PC-9 (cell line): ENCODE measurements around the gene PTGDR2. TPM values are rescaled to one million over a fixed set of nuclear protein-coding genes. Genes with fewer than 3 reads are reported as not detected.

Experiments
- BruUV-seq: library from RNA; stranded (reverse); fragments of 400-500 nt; replicated peaks from 2 replicates; lab custom pipeline; 2021; lab: Mats Ljungman, UMichigan
- CTCF ChIA-PET: fragments of 300-600 bp; sonication (Branson Sonifier 250); formaldehyde crosslinking; loops from one replicate; lab custom pipeline; 2022; ENCODE audit warnings: antibody characterized with exemption; lab: Charles Lee
- POLR2A ChIA-PET: fragments of 300-600 bp; sonication (Branson Sonifier 250); formaldehyde crosslinking; loops from one replicate; lab custom pipeline; 2022; ENCODE audit warnings: antibody characterized with exemption; ENCODE audit not compliant: unreplicated experiment; lab: Charles Lee
- DNase-seq, 2 experiments: peaks; one replicate each; pipeline versions ENCODE4 v3.0.0 to v3.0.0-alpha.2; 2015 to 2022; ENCODE audit warnings: mixed read lengths in 1 of 2
- H2AFZ ChIP-seq: fragments of 200-600 bp; sonication (generic); 2 replicates; pipeline ENCODE4 v1.8.1; 2017; ENCODE audit warnings: antibody characterized with exemption
- H3F3A ChIP-seq: fragments of 200-600 bp; sonication (generic); 2 replicates; pipeline ENCODE4 v1.8.1; 2017; ENCODE audit warnings: antibody characterized with exemption, mild to moderate bottlenecking, low read depth; ENCODE audit not compliant: insufficient read depth
- H3K27ac ChIP-seq: fragments of 200-600 bp; sonication (generic); 2 replicates; pipeline ENCODE4 v1.6.1; 2016; ENCODE audit warnings: mixed run types
- H3K27me3 ChIP-seq: fragments of 200-600 bp; sonication (generic); 2 replicates; pipeline ENCODE4 v1.6.1; 2016; ENCODE audit warnings: low read depth, mixed run types; ENCODE audit not compliant: insufficient read depth
- H3K36me3 ChIP-seq: fragments of 200-600 bp; sonication (generic); 2 replicates; pipeline ENCODE4 v1.6.1; 2016; ENCODE audit warnings: low read depth, mixed run types
- H3K4me1 ChIP-seq: fragments of 200-600 bp; sonication (generic); replicated peaks from 2 replicates; pipeline ENCODE4 v1.6.1; 2016; ENCODE audit warnings: mixed run types; ENCODE audit not compliant: insufficient read depth
- H3K4me2 ChIP-seq: fragments of 200-600 bp; sonication (generic); 2 replicates; pipeline ENCODE4 v1.6.1; 2017; ENCODE audit warnings: mixed run types
- H3K4me3 ChIP-seq: fragments of 200-600 bp; sonication (generic); 2 replicates; pipeline ENCODE4 v1.6.1; 2016; ENCODE audit warnings: mixed run types
- H3K79me2 ChIP-seq: fragments of 200-600 bp; sonication (generic); 2 replicates; pipeline ENCODE4 v1.6.1; 2017; ENCODE audit warnings: low read depth, mixed run types
- H3K9me2 ChIP-seq: fragments of 200-600 bp; sonication (generic); 2 replicates; pipeline ENCODE4 v1.8.1; 2017; ENCODE audit warnings: mild to moderate bottlenecking; ENCODE audit not compliant: insufficient read depth
- H3K9me3 ChIP-seq: fragments of 200-600 bp; sonication (generic); 2 replicates; pipeline ENCODE4 v1.8.1; 2016; ENCODE audit warnings: low read depth; ENCODE audit not compliant: insufficient read depth
- H4K20me1 ChIP-seq: fragments of 200-600 bp; sonication (generic); 2 replicates; pipeline ENCODE4 v1.8.1; 2017; ENCODE audit not compliant: insufficient read depth
- CTCF ChIP-seq: fragments of 200-600 bp; sonication (generic); conservative IDR thresholded peaks from 2 replicates; pipeline ENCODE4 v1.6.1; 2017; ENCODE audit warnings: mixed run types, antibody characterized with exemption, mild to moderate bottlenecking, moderate library complexity
- EZH2 ChIP-seq: fragments of 200-600 bp; sonication (generic); IDR thresholded peaks from 2 replicates; pipeline ENCODE4 v1.8.0; 2017; ENCODE audit warnings: antibody characterized with exemption, low read depth
- intact Hi-C: fragments of 100-400 bp; cut with micrococcal nuclease; formaldehyde crosslinking; loops from one replicate; pipeline ENCODE4 v1.10.0; 2022; ENCODE audit not compliant: unreplicated experiment
- total RNA-seq: library from RNA; stranded (reverse); gene quantifications from 2 replicates; pipeline ENCODE4 v1.2.3, GENCODE V29; 2021

Gene PTGDR2
- total RNA-seq, 1 experiment from 2014 or later, result not detected

- 0 out of 2 replicates have a peak, but pooled peaks cover 12% of the 10 kb centered on the region for H3K4me1 ChIP-seq
- no peaks in the 10 kb centered on the region for H3K9me2 ChIP-seq
- BruUV-seq, result no TSS peak
- POLR2A ChIA-PET, result no interaction called here
- TF ChIP-seq EZH2 (no peak), CTCF (no peak)
- no peak for DNase-seq
- H4K20me1 ChIP-seq, result no peaks in the 10 kb centered on the region
- no peak overlapping the region for H2AFZ ChIP-seq
- CTCF ChIA-PET, result no interaction called here
- no peaks in the 10 kb centered on the region for H3F3A ChIP-seq
- no peaks in the 10 kb centered on the region for H3K36me3 ChIP-seq
- no peaks in the 10 kb centered on the region for H3K9me3 ChIP-seq
- no peak overlapping the region for H3K4me3 ChIP-seq
- no peak overlapping the region for H3K4me2 ChIP-seq
- no peaks in the 10 kb centered on the region for H3K79me2 ChIP-seq
- intact Hi-C loops, result no loop called here
- peaks cover 2% of the 10 kb centered on the region; the same call in 1 of the 2 replicates for H3K27me3 ChIP-seq
- H3K27ac ChIP-seq, result no peak overlapping the region
Observed at GRCh38 chr11:60867871-60868681, 12.3 kb upstream of the PTGDR2 start.

GRCh38 chr11:60866911-60867870 lies 11.4 kb upstream of the PTGDR2 start, which contains the start of gene ZP1:
Gene ZP1, plus strand, starts transcription at chr11:60867542. Its CDS starts 20 bp downstream, at chr11:60867562.
- H3K36me3 ChIP-seq, result no peaks in the 10 kb centered on the region
- H3F3A ChIP-seq, result no peaks in the 10 kb centered on the region
- peaks cover 5% of the 10 kb centered on the region; the same call in 1 of the 2 replicates for H3K27me3 ChIP-seq
- H3K9me3 ChIP-seq, result no peaks in the 10 kb centered on the region
- H3K4me2 ChIP-seq, result no peak within 1 kb of the TSS
- no peak within 1 kb of the TSS for H2AFZ ChIP-seq
- ChIA-PET POLR2A (interaction anchor here (0.6 kb wide), 1 partner anchor 45 kb away, joined by 5 read pairs; no protein-coding TSS in a partner anchor), CTCF (interaction anchor here (1.8 kb wide), 1 partner anchor 32 kb away, joined by 4 read pairs; no protein-coding TSS in a partner anchor)
- no peak within 1 kb of the TSS for H3K4me3 ChIP-seq
- no peak for TF ChIP-seq EZH2
- no peak for TF ChIP-seq CTCF
- H3K4me1 ChIP-seq, result 0 out of 2 replicates have a peak, but pooled peaks cover 11% of the 10 kb centered on the region
- BruUV-seq, result no TSS peak
- no peak within 1 kb of the TSS for H3K27ac ChIP-seq
- intact Hi-C loops, result no loop called here
- no peaks in the 10 kb centered on the region for H3K79me2 ChIP-seq
- no peaks in the 10 kb centered on the region for H4K20me1 ChIP-seq
- H3K9me2 ChIP-seq, result no peaks in the 10 kb centered on the region
- DNase-seq, result peak; percentile 35 to 65

GRCh38 chr11:60864856-60865513 lies 9.2 kb upstream of the PTGDR2 start:
- H3K4me3 ChIP-seq, result no peak overlapping the region
- H3K4me2 ChIP-seq, result no peak overlapping the region
- TF ChIP-seq EZH2, result no peak
- TF ChIP-seq CTCF, result no peak
- intact Hi-C loops, result no loop called here
- ChIA-PET CTCF (no interaction called here), POLR2A (no interaction called here)
- no peak overlapping the region for H3K27ac ChIP-seq
- peaks cover 5% of the 10 kb centered on the region; the same call in 1 of the 2 replicates for H3K27me3 ChIP-seq
- H4K20me1 ChIP-seq, result no peaks in the 10 kb centered on the region
- H2AFZ ChIP-seq, result no peak overlapping the region
- H3K9me3 ChIP-seq, result no peaks in the 10 kb centered on the region
- H3K9me2 ChIP-seq, result no peaks in the 10 kb centered on the region
- no peaks in the 10 kb centered on the region for H3F3A ChIP-seq
- no peaks in the 10 kb centered on the region for H3K79me2 ChIP-seq
- 0 out of 2 replicates have a peak, but pooled peaks cover 6% of the 10 kb centered on the region for H3K4me1 ChIP-seq
- no peak for DNase-seq
- H3K36me3 ChIP-seq, result no peaks in the 10 kb centered on the region
- no TSS peak for BruUV-seq
